ENCODE measurements around the gene TTLL11. TPM values are rescaled to one million over a fixed set of nuclear protein-coding genes. Genes with fewer than 3 reads are reported as not detected.

TTLL11 gene
- total and polyA plus RNA-seq, 9 donors: 14.2 to 29.3 (median 20.1) TPM

DNA sequence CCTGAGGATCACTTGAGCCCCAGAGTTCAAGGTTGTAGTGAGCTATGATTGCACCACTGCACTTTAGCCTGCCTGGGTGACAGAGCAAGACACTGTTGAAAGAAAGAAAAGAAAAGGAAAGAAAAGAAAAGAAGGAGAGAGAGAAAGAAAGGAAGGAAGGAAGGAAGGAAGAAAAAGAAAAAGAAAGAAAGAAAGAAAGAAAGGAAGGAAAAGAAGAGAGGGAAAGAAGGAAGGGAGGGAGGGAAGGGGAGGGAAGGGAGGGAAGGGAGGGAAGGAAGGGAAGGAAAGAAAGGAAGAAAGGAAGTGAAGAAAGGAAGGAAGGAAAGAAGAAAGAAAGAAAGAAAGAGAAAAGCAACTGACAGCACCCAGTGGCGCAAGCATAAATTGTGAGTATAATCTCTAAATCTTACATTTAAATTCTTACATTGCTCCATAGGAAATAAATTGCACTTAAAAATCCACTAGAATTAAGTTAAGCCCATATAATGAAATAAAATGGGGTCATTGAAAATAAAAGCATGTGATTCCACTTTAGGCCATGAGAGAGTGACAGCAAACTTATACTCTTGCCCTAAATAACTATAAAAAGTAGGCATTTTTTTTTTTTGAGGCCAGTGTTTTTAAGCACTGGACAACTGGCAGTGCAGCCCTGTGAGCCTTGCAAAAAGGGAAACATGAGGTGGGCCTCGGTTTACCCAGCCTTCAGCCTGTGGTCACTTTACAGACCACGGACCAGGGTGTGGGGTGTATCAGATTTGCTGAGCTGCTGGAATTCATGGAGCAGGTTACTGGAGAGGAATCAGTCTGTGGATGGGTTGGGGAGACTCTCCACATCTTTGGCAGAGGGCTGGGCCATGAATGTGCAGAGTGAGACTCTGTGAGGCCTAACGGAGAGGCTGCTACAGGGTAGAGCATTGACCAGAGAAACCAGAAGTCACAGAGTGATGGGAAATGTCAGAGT, 175.5 kb downstream of the TTLL11 start:
- no peaks in the 10 kb centered on the region for H3K27me3 ChIP-seq (ENCODE audit: control insufficient read depth, insufficient read depth, low read length)
- DNase-seq: no peak
- H3K27ac ChIP-seq (ENCODE audit: low read length): no peak overlapping the region
- H3K36me3 ChIP-seq (ENCODE audit: control insufficient read depth, insufficient read depth, low read length): peaks cover 5% of the 10 kb centered on the region
- H3K4me1 ChIP-seq (ENCODE audit: control insufficient read depth, insufficient read depth, low read length): peaks cover 11% of the 10 kb centered on the region
- H3K4me3 ChIP-seq (ENCODE audit: low read length): no peak overlapping the region
- 92% methylated on average over 3 of the region's 4 CpGs for WGBS (ENCODE audit: insufficient coverage)
- H3K9me3 ChIP-seq (replicated peaks; ENCODE audit: control insufficient read depth, low read depth, low read length): no peaks in the 10 kb centered on the region

DNA sequence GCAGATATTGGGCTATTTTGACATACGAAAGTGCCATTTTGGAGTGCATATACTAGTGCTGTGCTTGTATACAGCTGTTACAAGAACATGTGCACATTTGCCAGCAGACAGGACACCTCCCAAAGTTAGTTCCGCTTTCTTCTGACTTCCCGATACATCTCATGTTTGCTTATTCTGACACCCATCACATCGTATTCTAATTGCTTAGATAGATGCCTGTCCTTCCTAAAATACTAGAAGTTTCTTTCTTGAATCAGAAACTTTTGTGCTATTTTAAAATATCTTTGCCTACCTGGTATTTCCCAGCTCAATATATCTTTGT, 177.8 kb downstream of the TTLL11 start:
- no CpG with 5 or more reads among the region's 4 CpGs for WGBS (ENCODE audit: insufficient coverage)
- Histone ChIP-seq H3K4me1 (ENCODE audit: control insufficient read depth, insufficient read depth, low read length) (peaks cover 2% of the 10 kb centered on the region), H3K9me3 (replicated peaks; ENCODE audit: control insufficient read depth, low read depth, low read length) (no peaks in the 10 kb centered on the region), H3K4me3 (ENCODE audit: low read length) (no peak overlapping the region), H3K36me3 (ENCODE audit: control insufficient read depth, insufficient read depth, low read length) (peaks cover 5% of the 10 kb centered on the region), H3K27me3 (ENCODE audit: control insufficient read depth, insufficient read depth, low read length) (no peaks in the 10 kb centered on the region), H3K27ac (ENCODE audit: low read length) (no peak overlapping the region)
- no peak for DNase-seq

DNA sequence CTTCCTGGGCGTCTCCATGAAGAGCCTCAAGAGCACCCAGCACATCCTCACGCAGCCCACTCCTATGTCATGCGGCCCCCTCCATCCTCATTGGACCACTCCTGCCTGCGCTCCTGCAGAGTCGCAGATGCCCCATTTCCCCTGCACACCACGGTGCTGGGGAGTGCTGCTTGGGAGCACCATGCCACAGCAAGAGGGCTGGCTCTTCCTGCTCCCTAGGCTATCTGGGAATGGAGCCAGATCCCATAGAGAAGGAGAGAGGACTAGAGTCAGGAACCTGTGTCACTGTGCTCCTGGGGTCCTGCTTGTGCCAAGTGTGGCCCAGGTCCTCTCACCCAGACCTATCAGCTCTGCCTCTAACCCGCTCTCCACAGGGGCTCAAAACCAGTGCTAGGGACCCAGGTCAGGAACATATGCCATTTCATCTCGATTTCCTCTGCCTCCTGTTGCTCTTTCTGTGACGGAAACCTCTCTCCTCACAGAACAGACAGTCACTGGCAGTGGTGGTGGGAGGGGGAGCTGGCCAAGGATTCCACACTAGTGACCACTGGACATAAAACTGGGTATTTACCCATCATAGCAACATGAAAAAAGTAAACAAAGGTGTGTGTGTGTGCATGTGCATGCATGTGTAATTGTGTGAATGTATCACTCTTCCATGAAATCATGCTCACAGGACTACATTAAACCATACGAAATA, 178.4 kb downstream of the TTLL11 start:
- H3K27me3 ChIP-seq (ENCODE audit: control insufficient read depth, insufficient read depth, low read length): no peaks in the 10 kb centered on the region
- WGBS (ENCODE audit: insufficient coverage): 100% methylated on average over 4 of the region's 10 CpGs
- H3K9me3 ChIP-seq (replicated peaks; ENCODE audit: control insufficient read depth, low read depth, low read length): no peaks in the 10 kb centered on the region
- H3K27ac ChIP-seq (ENCODE audit: low read length): no peak overlapping the region
- no peak overlapping the region for H3K4me3 ChIP-seq (ENCODE audit: low read length)
- H3K4me1 ChIP-seq (ENCODE audit: control insufficient read depth, insufficient read depth, low read length): peaks cover 2% of the 10 kb centered on the region
- no peak for DNase-seq
- peaks cover 5% of the 10 kb centered on the region for H3K36me3 ChIP-seq (ENCODE audit: control insufficient read depth, insufficient read depth, low read length)

DNA sequence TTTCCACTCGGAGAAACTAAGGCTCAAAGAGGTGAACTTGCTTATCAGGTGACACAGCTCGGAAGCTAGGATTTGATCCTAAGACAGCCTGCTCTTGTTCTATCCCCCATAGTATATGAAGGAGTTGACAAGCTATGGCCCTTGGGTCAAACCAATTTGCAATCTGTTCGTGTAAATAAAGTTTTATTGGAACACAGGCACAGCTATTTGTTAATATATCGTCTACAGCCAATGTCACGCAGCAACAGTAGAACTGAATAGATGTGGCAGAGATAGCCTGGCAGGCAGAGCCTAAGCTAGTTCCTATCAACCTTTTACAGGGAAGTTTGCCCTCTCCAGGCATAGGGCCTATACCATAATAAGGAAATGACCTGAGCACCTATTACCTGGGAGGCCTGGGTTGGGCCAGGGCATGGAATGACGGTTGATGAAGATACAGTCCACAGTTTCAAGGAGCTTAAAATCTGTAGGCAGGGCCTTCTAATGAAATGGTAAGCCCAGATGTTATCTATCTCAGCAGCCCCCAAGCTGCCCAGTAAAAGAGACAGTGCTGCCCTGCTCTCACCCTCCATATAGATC, 179.0 kb downstream of the TTLL11 start:
- WGBS (ENCODE audit: insufficient coverage): 100% methylated on average over 1 of the region's 6 CpGs
- Histone ChIP-seq H3K4me1 (ENCODE audit: control insufficient read depth, insufficient read depth, low read length) (peaks cover 2% of the 10 kb centered on the region), H3K27ac (ENCODE audit: low read length) (no peak overlapping the region), H3K27me3 (ENCODE audit: control insufficient read depth, insufficient read depth, low read length) (no peaks in the 10 kb centered on the region), H3K9me3 (replicated peaks; ENCODE audit: control insufficient read depth, low read depth, low read length) (no peaks in the 10 kb centered on the region), H3K36me3 (ENCODE audit: control insufficient read depth, insufficient read depth, low read length) (peaks cover 5% of the 10 kb centered on the region), H3K4me3 (ENCODE audit: low read length) (no peak overlapping the region)
- DNase-seq: no peak

DNA sequence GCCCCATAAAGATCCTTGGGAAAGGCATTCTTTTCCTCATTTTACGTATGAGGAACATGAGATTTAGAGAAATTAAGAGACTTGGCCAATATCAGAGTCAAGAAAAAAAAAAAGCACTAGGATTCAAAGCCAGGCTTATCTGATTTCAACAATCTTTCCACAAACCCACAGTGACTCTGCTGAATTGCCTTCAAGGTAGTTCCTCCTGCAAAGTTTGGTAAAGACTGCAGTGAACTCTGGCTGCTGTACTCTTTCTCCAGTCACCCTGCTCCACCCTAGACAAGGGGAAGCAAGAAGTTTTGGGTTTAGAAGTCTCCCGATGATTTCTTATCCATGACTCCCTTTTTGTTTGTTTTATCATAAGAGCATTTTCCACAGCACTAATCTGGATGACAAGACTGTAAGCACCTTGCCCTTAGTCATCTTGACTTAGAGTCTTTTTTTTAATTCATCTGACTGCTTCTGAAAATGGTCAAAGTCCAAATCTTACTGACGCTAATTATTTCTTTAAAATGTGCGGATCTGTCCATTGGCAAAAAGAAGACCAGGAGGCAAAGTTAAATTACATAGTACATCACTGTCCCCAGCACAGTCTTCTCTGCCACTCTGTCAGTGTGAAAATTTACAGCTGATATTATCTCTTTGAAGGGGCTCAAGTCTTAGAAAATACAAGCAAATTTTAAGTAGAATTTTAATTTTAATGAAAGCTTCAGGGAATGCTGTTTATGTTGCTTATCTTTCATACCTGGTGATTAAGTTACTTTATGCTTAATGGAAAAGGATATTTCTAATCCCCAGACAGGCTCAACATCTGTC, 180.1 kb downstream of the TTLL11 start:
- Histone ChIP-seq H3K27me3 (ENCODE audit: control insufficient read depth, insufficient read depth, low read length) (no peaks in the 10 kb centered on the region), H3K4me3 (ENCODE audit: low read length) (no peak overlapping the region), H3K27ac (ENCODE audit: low read length) (no peak overlapping the region), H3K4me1 (ENCODE audit: control insufficient read depth, insufficient read depth, low read length) (peaks cover 2% of the 10 kb centered on the region), H3K36me3 (ENCODE audit: control insufficient read depth, insufficient read depth, low read length) (peaks cover 4% of the 10 kb centered on the region), H3K9me3 (replicated peaks; ENCODE audit: control insufficient read depth, low read depth, low read length) (no peaks in the 10 kb centered on the region)
- 100% methylated on average over 1 of the region's 4 CpGs for WGBS (ENCODE audit: insufficient coverage)
- DNase-seq: no peak

DNA sequence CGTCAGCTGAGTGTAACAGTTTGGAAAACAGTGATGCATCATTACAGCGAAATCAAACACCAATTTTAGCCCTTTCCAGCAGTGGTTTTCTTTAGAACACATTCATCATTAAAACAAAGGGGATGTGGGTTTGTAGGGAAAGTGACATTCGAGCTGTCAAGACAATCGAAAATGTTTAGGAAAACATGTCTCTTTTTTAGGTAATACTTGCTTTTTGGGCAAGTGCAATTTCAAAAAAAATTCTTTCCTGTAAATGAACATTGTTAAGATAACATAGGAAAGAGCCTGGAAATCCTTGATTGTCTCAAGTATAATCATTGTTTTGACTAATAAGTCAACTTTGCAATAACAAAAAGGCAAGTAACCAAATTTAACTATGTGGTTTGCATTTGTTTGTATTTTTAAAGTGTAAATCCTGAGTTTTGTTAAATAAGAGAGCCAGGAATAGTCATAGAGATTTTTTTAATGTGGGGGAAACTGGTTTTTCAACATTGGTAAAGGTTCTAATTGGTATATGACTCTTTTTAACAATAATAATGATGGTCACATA, 182.5 kb downstream of the TTLL11 start:
- H3K4me3 ChIP-seq (ENCODE audit: low read length): no peak overlapping the region
- peaks cover 2% of the 10 kb centered on the region for H3K4me1 ChIP-seq (ENCODE audit: control insufficient read depth, insufficient read depth, low read length)
- no CpG with 5 or more reads among the region's 4 CpGs for whole genome bisulfite sequencing (ENCODE audit: insufficient coverage)
- H3K36me3 ChIP-seq (ENCODE audit: control insufficient read depth, insufficient read depth, low read length): peaks cover 2% of the 10 kb centered on the region
- H3K27me3 ChIP-seq (ENCODE audit: control insufficient read depth, insufficient read depth, low read length): no peaks in the 10 kb centered on the region
- no peaks in the 10 kb centered on the region for H3K9me3 ChIP-seq (replicated peaks; ENCODE audit: control insufficient read depth, low read depth, low read length)
- H3K27ac ChIP-seq (ENCODE audit: low read length): no peak overlapping the region
- no peak for DNase-seq

DNA sequence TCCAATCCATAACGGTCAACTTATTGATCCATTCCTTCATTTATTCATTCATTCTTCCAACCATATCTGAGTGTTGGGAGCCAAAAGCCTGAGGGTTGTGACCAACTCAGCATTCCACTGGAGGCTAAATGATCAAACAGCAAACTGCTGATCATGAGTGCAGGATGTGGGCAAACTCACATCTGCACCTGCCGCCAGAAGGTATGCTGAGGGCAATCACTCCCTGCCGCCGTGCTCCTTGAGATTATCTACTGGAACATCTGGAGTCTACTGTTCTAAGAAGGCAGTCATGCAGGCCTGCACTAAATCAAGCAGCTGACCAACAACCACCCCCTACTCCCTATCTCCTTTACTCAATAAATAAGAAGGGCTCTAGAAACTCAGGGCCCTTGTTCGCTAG, 184.0 kb downstream of the TTLL11 start:
- no peaks in the 10 kb centered on the region for H3K4me1 ChIP-seq (ENCODE audit: control insufficient read depth, insufficient read depth, low read length)
- H3K4me3 ChIP-seq (ENCODE audit: low read length): no peak overlapping the region
- H3K36me3 ChIP-seq (ENCODE audit: control insufficient read depth, insufficient read depth, low read length): peaks cover 2% of the 10 kb centered on the region
- no peak overlapping the region for H3K27ac ChIP-seq (ENCODE audit: low read length)
- WGBS (ENCODE audit: insufficient coverage): 100% methylated on average over 4 of the region's 5 CpGs
- no peak for DNase-seq
- no peaks in the 10 kb centered on the region for H3K9me3 ChIP-seq (replicated peaks; ENCODE audit: control insufficient read depth, low read depth, low read length)
- no peaks in the 10 kb centered on the region for H3K27me3 ChIP-seq (ENCODE audit: control insufficient read depth, insufficient read depth, low read length)

DNA sequence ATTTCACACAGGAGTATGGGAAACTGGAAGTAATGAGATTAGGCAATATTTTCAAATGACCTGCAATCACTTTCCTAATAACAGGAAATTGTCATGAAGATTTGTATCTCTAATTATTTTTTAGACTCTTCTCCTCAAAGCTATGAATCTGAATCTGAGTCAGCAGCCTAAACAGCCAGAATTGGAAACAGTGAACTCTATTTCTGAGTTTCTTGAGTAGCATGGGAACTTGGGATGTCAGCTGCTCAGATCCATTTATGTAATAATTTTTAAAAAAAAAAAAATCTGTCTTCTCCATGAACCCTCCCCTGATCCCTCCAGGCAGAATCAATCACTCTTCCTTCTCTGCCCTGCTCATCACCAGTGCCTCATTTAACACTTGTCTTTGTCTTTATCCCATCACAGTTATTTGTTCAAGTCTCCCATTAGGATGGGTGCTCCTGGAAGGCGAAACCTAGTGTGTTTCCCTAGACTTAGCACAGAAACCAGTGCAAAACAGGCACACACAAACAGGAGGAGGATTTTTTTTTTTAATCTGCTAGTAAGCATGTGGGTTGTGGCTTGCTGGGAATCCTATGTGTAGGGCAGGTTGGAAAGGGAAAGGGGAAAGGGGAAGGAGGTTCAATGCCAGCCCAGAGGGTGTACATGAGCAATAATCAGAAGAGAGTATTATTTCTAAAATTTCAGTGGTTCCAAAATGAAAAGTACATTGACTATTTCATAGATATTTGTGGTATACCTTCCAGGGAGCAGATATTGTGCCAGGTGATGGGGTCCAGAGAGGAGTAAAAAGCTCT, 186.8 kb downstream of the TTLL11 start:
- peaks cover 4% of the 10 kb centered on the region for H3K4me1 ChIP-seq (ENCODE audit: control insufficient read depth, insufficient read depth, low read length)
- H3K36me3 ChIP-seq (ENCODE audit: control insufficient read depth, insufficient read depth, low read length): no peaks in the 10 kb centered on the region
- no CpG with 5 or more reads among the region's 1 CpG for WGBS (ENCODE audit: insufficient coverage)
- H3K27ac ChIP-seq (ENCODE audit: low read length): no peak overlapping the region
- H3K4me3 ChIP-seq (ENCODE audit: low read length): no peak overlapping the region
- DNase-seq: no peak
- no peaks in the 10 kb centered on the region for H3K27me3 ChIP-seq (ENCODE audit: control insufficient read depth, insufficient read depth, low read length)
- no peaks in the 10 kb centered on the region for H3K9me3 ChIP-seq (replicated peaks; ENCODE audit: control insufficient read depth, low read depth, low read length)

DNA sequence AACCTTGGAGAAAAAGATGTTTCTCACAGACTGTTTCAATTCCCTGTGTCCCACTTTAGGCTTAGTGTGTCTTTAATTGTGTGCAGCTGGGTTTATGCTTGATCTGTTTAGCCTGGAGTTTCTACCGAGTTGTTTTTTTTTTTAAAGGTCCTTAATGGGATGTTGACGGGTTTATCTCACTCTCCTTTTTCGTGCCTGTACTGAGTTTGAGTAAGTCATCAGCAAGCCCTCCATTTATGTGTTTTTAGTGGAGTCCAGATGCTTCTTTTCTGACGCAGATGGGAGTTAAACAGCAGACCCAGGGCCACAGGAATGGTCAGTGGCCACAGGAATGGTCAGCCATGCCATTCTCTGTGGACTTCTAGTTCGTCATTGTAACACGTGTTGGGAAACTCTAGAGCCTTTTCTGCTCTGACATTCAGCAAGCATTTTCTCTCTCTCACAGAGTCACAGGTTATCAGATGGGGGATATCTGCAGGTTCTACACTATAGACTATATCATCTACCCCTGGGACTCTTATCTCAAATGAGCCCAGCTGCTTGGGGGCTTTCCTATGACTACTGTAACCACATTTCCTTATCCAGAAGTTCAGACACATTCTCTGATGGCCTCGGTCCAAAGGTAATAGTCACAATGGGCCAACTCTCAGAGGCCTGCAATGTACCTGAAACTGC, 190.5 kb downstream of the TTLL11 start:
- Histone ChIP-seq H3K27ac (ENCODE audit: low read length) (peak overlapping the region; percentile 38), H3K36me3 (ENCODE audit: control insufficient read depth, insufficient read depth, low read length) (no peaks in the 10 kb centered on the region), H3K4me1 (ENCODE audit: control insufficient read depth, insufficient read depth, low read length) (peaks cover 9% of the 10 kb centered on the region), H3K4me3 (ENCODE audit: low read length) (no peak overlapping the region), H3K9me3 (replicated peaks; ENCODE audit: control insufficient read depth, low read depth, low read length) (peaks cover 4% of the 10 kb centered on the region), H3K27me3 (ENCODE audit: control insufficient read depth, insufficient read depth, low read length) (no peaks in the 10 kb centered on the region)
- DNase-seq: peak; percentile 94
- WGBS (ENCODE audit: insufficient coverage): 19% methylated on average over 5 of the region's 7 CpGs
